PFSK-1 (cell line): ENCODE results near the gene PRSS21.

Experiments used
- FOXP2 ChIP-seq: optimal IDR thresholded peaks from 2 replicates; pipeline ENCODE3; 2011; ENCODE audit warnings: borderline replicate concordance, control low read depth, inconsistent platforms; ENCODE audit not compliant: insufficient read depth; ENCODE audit errors: extremely low read length, extremely low read depth
- POLR2AphosphoS5 ChIP-seq: IDR thresholded peaks from 2 replicates; pipeline ENCODE4 v1.6.1; 2012; ENCODE audit warnings: low read depth, mild to moderate bottlenecking, control low read depth, low read length, moderate library complexity
- SIN3A ChIP-seq: IDR thresholded peaks from 2 replicates; pipeline ENCODE4 v1.6.1; 2012; ENCODE audit warnings: mild to moderate bottlenecking, low read length, moderate library complexity, borderline replicate concordance; ENCODE audit not compliant: insufficient read depth
- TAF1 ChIP-seq: IDR thresholded peaks from 2 replicates; pipeline ENCODE4 v1.6.1; 2012; ENCODE audit warnings: low read length, control low read depth, borderline replicate concordance; ENCODE audit not compliant: insufficient read depth

DNA sequence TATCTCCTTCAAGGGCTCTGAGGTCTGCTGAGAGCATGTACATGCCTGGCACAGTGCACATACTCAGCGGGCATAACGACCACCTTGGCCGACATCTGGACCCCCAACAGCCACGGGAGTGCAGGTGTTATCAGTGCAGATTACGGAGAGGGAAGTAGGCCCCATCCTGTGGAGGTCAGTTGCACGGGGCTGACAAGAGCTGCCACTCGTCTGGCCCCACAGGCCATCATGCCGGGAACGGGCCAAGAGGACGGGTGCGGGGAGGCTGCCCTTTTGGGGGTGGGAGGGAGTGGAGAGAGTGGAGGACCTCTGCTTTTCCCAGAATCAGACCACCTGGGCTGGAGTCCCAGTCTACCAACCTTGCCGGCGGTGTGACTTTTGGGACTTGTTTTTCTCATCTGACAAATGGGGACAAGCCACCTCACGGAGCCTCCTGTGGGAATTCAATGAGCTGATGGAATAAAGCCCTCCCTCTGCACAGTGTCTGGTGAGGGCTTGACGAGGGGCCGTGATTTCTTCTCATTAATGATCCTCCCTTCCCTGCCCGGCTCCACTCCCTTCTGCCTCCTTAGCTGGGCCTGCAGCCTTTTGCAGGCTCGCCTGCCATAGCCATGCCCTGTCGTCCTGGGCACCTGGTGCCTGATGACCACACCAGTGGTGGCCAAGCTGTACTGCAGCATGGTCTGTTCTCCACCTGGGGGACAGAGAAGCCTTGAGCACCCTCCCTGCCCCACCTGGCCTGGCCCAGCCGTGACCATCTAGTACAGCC lies 34.3 kb upstream of the PRSS21 start:
- no peak for TF ChIP-seq POLR2AphosphoS5
- TF ChIP-seq SIN3A: no peak
- TF ChIP-seq FOXP2: no peak
- no peak for TF ChIP-seq TAF1
